Measurements from ENCODE around the gene IKBKE.
"Not testable (repeated sequence)": the region's sequence is repeated elsewhere in the genome, so short reads cannot be mapped to it uniquely, and the experiment has no call there.

Gene IKBKE

DNA sequence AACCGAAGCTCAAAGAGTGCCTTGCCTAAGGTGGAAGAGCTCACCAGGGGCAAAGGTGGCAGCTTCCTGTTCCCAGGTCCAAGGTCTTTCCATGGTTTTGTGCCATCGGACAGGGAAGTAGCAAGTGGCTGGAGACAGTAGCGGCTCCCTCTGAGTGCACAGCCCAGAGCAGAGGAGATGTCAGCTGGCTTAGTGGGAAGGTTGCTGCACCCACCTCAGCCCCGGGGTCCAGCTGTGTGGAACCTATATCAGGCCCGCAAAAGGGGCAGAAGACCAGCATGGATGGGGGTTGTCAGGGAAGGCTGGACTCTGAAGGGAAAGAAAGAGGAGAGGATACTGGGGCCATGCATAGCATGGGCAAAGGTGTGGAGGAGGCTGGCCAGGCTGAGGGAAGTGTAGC is 6.8 kb downstream of the IKBKE start:
- no peak for DNase-seq

DNA sequence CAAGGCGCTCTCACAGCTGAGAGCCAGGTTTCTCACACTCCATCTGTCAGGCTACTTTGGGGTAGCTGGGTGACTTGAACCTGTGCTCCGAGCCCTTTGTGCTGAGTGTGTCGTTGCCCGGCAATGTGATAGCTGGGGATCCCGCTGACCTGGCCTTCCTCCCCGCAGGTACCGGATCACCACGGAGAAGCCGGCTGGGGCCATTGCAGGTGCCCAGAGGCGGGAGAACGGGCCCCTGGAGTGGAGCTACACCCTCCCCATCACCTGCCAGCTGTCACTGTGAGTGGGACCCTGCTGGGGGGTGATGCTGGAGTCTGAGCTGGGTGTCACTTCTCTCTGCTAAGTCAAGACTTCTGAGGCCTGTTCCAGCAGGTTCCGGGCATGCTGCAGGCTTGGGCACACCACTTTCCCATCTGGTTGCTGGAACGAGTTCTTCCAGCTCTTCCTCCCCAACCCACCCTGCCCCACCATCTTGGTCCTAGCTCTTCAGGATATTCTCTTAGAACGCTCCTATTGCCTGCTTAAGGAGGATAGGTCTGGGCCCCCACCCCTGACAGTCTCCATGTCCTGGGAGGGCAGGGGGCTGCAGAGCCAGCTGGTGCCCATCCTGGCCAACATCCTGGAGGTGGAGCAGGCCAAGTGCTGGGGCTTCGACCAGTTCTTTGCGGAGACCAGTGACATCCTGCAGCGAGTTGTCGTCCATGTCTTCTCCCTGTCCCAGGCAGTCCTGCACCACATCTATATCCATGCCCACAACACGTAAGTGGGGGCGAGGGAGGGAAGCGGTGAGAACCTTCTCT is 7.5 kb downstream of the IKBKE start:
- DNase-seq, result no peak

DNA sequence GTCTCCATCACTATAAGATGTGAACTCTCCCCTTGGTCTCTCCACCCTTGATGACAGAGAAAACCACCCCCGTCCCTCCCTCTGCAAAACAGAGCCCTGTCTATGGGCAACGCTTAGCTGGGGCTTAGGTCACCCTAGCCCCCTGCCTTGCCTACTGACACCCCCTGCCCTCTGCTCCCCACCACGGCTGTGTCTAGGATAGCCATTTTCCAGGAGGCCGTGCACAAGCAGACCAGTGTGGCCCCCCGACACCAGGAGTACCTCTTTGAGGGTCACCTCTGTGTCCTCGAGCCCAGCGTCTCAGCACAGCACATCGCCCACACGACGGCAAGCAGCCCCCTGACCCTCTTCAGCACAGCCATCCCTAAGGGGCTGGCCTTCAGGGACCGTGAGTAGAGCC is 8.5 kb downstream of the IKBKE start:
- DNase-seq, result no peak

DNA sequence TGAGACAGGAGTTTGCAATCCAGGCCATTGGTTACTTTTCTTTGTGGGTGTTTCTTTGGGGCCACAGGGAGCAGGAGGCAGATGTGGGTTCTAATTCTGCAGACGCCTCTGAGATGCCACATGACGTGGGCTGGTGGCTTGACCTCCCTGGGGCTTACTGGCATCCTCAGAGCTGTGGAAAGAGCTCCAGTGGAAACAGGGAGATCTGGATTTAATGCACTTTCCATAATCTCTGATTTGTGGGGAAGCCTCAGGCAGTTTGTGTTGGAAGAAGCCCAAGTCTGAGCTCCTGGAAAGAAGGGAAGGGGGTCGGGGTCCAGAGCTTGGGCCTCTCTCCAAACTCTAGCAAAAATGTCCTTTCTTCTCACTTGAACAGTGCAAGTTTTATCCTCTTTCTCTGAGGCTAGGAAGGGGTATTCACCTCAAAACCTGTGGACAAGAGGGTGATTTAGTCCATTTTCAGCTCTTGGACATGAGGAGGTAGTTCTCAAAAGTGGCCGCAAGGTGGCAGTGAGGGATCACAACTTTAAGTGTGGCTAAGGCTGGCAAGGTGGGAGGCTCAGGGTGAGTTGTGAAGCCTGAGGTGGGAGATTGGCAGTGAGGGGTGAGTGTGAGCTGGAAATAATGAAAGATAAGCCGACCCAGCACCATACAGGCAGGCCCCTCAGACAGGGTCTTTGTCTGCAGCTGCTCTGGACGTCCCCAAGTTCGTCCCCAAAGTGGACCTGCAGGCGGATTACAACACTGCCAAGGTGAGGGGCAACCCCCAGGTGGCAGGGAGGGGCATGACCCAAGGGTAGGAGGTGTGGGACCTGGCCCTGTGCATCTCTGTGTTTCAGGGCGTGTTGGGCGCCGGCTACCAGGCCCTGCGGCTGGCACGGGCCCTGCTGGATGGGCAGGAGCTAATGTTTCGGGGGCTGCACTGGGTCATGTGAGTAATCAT is 9.2 kb downstream of the IKBKE start:
- peak; percentile 39 for DNase-seq

DNA sequence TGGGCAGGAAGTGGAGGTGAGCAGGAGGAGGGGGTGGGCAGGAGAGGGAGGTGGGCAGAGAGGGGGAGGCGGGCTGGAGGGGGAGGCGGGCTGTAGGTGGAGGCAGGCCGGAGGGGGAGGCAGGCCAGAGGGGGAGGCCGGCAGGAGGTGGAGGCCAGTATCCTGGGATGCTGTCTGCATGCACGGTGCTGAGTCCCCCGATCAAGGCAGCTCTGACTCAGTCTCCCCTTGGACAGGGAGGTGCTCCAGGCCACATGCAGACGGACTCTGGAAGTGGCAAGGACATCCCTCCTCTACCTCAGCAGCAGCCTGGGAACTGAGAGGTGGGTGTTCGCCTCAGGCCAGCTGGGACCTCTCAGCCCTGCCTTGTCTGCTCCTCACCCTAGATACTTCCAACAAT is 9.9 kb downstream of the IKBKE start:
- DNase-seq, result no peak

DNA sequence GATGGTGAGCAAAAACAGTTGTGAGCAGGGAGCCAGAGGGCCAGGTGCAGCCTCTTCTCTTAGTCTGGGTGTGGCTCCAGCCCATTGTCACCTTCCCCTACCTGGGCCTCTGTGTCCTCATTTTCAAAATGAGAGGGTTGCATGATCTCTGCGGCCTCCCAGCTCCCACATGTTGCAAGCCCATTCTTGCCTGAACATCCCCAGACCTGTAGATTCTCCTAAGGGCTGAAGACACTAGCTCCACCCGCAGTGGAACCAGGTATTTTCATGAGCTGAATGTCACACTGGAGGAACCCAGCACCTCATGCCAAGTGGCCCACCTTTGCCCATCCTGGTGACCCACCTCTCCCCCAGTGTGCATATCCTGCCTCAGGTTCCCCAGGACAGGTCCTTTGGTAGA is 12.3 kb downstream of the IKBKE start:
- no peak for DNase-seq

DNA sequence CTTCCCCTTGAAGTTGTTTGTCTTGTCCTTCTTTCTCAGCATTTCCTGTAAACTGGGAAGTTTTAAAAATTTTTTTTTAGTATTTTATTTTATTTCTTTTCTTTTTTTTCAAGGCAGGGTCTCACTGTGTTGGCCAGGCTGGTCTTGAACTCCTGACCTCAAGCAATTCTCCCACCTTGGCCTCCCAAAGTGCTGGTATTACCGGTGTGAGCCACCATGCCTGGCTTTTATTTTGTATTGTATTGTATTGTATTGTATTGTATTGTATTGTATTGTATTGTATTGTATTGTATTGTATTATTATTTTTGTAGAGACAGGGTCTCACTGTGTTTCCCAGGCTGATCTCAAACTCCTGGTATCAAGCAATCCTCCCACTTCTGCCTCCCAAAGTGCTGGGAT is 13.6 kb downstream of the IKBKE start:
- not testable (repeated sequence) for DNase-seq

DNA sequence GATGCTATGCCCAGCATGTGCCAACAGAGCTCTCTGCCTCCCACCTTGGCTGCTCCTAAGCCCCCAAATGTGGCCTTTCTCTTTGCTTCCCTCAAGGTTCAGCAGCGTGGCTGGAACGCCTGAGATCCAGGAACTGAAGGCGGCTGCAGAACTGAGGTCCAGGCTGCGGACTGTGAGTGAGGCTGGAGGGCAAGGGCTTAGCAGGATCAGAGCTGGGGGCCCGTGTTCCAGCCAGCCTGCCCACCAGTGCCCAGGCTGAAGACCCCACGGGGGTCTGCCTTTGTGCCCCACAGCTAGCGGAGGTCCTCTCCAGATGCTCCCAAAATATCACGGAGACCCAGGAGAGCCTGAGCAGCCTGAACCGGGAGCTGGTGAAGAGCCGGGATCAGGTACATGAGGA is 14.6 kb downstream of the IKBKE start:
- no peak for DNase-seq

DNA sequence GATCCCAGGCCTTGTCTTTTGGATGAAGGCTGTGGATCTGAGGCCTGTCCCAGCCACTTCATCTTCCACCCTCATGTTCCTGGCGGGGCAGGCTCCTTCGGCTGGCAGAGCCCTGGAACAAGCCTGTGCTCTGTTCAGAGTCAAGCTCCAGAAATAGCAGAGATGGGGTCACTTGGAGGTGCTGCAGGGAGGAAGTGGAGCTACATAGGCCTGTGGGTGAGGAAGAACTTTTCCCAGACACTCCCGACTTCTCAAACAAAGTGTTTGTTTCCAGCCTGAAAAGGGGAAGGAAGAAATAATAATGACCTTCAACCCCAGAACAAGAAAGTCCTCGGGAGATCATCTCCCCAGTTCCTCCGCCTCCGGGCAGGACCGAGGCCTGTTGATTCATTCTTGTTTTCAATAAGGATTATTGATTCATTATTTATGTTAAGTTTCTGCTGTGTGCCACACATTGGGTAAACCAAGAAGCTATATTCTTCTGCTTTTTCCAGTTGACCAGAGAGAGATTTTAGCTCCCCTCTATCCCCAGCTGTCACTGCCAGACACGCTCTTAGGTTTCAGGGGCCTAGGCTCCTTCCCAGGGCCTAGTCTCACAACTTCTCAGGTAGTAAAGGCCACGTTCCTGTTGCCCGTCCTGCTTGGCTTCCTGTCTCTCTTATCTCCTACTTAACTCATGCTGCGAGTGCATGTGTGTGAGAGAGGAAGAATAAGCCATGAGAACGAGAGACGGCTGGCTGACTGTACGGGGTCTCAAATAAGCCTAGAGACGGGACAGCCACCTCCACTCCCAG is 16.9 kb downstream of the IKBKE start:
- DNase-seq, result no peak

DNA sequence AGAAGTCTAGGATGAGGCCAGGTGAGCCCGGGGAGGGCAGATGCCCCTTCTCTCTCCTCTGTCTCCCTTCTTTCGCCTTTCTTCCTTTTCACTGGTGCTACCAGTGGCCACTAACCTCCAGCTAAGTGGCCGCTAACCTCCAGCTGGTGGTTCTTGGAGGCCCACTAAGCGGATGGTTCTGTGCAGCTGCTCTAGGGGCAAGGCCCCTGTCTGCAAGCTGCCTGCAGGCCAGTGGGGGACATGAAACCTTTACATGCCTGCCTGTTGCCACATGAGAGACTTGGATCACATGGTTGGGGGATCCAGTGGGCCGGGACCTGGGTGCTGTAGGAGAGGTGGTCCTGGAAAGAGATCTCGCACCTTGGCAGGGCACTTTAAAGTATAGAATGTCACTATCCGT is 17.7 kb downstream of the IKBKE start:
- DNase-seq, result no peak

DNA sequence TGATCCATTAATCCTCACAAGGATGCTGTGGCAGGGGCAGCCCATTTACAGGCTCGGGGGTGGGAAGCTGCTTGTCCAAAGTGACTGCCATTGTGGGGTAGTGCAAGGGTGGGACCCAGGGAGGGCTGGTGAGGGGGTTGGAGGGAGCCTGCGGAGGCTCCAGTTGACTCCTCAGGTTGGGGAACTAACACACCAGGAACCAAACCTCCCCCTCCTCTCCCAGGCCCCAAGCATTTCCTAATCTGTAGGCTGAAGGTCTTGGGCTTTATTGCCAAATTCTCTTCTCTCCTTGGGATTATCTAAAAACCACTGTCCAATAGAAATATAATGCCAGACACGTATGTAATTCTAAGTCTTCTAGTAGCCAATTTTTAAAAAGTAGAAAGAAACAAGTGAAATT is 18.2 kb downstream of the IKBKE start:
- no peak for DNase-seq

DNA sequence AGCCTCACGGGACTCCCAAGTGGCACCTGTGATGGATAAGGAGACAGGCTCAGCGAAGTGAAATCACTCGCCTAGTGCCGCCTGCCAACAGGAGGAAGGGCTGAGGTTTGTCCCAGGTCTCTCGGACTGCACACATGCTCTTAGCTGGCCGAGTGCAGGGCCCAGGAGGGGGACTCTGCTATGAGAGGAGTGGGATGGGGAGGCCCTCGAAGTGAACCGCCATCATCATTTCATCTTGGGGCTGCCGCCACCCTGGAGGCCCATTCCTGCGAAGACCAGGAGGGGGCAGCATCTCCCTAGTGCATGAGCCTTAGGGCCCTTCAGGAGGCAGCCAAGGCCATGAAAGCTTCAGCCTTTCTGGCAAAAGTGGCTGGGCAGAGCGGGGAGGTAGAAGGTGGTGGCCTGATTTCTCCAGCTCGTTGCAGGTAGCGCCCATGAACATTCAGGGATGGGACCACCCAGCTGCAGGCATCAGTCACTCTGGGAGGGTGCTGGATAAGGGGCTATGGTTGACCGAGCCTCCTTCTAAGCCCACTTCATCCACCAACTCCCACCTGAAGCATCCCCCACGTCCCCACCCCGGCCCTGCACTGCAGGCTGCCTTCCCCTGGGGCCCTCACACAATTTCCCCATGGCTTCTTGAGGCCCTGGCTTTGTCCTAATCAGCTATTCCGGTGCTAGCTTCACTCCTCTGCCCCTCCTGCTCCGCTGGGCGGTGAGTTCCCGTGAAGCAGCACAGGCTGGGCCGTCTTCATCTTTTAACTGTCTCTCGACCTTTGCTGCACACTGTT is 19.9 kb downstream of the IKBKE start:
- DNase-seq, result peak; percentile 62

DNA sequence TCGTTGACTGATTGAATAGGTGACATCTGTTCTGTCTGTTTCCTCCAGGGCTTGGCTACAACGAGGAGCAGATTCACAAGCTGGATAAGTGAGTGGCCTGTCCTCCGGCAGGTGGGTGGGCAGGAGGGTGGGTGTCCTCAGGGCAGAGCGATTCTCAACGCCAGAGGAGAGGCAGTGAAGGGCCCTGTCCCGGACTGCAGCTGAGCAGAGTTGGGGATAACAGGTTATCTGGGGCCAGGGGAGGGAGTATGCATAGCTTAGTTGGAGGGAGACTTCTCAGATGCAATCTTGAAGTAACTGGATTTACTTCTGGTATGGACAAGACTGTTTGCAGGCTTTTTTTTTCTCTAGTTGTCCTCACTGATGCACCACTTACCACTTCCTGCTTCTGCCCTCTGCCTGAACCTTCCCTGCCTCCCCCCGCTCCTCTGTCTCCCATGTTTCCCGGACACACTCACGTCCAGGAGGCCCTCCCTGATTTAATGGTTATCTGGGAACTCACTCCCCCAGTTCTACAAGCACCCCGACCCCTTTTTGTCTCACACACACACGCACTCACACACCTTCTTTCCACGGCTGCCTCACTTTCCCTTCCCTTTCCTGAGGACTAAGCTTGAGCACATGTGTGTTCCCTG is 20.6 kb downstream of the IKBKE start:
- DNase-seq, result no peak

DNA sequence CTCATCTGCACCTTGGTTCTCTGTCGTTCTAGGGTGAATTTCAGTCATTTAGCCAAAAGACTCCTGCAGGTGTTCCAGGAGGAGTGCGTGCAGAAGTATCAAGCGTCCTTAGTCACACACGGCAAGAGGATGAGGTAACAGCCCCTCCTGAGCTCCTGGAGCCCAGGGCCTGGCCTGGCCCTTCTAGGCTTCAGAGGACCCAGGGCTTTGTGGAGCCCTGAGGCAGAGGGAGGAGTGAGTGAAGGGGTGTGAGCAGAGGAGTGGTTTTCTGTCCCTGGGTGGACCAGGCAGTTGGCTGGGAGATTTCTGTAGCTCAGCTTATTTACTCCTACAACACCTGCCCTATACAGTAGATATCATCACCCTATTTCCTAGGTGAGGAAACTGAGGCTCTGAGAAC is 21.3 kb downstream of the IKBKE start:
- DNase-seq, result no peak

DNA sequence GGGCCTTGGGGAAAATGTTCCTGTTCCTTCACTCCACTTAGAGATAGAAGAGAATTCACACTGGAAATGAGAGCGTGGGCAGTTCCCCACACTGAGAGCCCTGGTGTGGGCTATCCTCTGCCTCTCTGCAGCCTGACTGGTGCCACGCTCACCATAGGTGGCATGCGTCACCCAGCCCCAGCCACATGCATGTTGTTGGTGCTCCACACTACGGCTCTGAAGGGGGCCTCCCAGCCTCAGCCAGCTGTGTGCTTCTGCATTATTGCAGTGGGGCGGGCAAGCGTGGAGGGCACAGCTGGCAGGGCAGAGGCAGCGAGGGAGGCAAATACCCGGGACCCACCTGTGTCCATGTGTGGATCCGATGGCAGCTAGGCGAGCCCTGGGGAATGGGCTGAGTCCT is 22.3 kb downstream of the IKBKE start:
- no peak for DNase-seq

DNA sequence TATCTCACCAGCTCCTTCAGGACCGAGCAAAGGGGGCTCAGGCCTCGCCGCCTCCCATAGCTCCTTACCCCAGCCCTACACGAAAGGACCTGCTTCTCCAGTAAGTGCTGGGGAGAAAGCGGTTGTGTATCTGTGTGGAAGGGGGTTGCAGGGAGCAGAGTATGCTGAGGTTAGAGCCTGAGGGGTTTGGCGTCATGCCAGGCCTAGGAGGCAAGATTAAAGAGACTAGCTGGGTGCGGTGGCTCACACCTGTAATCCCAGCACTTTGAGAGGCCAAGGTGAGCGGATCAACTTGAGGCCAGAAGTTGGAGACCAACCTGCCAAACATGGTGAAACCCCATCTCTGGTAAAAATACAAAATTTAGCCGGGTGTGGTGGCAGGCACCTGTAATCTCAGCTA is 23.0 kb downstream of the IKBKE start:
- no peak for DNase-seq

DNA sequence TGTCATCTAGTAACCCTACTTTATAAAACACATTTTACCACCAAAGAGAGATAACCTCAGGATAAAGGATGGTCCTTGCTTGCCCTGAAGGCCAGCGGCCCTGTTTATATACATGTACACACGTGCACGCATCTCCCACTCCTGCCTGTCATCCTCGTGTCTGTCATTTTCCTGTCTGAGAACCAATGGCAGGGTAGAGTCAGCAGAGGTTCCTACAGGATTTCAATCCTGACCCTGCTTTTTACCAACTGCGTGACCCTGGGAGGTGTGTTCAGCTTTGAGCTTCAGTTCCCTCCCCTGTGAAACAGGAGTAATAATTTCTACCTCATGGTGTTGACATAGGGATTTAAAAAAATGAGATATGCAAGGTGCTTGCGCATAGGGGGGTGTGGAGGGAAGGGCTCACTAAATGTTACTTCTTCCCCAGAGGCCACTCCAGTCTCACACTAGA is 24.8 kb downstream of the IKBKE start:
- DNase-seq, result no peak

DNA sequence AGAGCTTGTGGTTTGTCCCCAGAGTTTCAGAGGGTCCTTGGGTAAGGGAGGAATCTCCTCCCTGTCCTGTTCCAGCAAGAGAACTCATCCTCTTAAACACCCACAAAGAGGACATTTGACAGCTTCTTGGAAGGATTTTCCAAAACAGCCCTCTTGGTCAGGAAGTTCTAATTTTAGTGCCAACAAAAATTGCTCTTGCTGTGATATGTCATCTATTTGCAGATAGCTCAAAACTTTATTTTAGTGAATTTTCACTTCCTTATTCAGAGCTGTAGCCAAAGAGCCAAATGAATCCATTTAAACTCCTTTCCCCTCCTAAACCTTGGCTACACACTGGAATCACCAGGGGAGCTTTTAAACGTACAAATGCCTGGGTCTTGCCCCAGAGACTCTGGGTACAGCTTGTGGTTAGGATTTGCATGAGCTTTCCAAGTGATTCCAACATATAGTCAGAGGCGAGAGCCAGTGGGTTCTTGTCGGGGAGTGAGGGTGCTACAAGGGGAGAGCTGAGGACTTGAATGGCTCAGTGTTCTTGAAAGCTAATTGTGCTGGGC is 25.3 kb downstream of the IKBKE start:
- no peak for DNase-seq

DNA sequence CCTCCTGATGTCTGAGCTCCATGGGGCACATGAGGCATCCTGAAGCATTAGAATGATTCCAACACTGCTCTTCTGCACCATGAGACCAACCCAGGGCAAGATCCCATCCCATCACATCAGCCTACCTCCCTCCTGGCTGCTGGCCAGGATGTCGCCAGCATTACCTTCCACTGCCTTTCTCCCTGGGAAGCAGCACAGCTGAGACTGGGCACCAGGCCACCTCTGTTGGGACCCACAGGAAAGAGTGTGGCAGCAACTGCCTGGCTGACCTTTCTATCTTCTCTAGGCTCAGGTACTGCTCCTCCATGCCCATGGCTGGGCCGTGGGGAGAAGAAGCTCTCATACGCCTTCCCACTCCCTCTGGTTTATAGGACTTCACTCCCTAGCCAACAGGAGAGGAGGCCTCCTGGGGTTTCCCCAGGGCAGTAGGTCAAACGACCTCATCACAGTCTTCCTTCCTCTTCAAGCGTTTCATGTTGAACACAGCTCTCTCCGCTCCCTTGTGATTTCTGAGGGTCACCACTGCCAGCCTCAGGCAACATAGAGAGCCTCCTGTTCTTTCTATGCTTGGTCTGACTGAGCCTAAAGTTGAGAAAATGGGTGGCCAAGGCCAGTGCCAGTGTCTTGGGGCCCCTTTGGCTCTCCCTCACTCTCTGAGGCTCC is 26.0 kb downstream of the IKBKE start:
- DNase-seq, result no peak

DNA sequence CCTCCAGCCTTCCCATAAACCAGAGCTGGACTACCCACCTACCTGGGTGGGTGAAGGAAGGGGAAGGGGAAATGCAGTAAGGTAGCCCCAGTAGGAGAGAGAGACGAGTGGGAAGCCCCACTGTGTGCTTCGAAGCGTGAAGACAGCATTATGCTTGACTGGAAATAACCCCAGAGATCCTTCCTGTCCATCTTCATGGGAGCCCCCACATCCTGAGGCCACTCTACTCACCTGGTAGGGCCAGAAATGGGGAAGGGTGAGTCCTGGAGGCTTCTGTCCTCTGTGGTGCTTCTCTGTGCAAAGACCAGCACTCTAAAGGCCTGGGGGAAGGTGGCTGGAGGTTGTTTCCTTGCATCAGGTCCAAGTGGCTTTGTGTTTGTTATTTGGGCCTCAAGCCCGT is 27.1 kb downstream of the IKBKE start:
- no peak for DNase-seq

DNA sequence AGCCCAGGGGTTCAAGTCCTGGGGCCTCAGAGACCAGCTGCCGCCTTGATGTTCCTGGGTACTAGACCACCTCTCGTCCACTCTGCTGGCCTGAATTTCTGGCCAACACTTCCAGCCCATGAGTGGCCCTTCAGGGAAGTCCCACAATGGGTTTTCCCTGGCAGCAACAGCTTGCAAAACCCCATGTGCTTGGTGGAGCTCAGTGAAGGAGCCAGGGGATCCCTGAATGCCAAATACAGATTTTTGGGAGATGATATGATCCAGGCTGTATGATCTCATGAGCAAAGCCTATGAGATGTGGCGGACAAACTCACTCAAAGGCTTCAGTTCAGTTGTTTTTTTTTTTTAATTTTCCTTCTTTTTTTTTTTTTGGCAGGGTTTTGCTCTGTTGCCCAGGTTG is 27.5 kb downstream of the IKBKE start:
- no peak for DNase-seq
